OCI-LY3 (cell line): ENCODE measurements around the gene EPHB1.

Source experiments
- H2AFZ ChIP-seq: fragments of 200-600, 300-600 bp; shearing (Covaris generic); 2 replicates; pipeline ENCODE4 v1.6.0; 2014; ENCODE audit warnings: antibody characterized with exemption, low read depth, low read length
- H3K27ac ChIP-seq: fragments of 200-600, 300-600 bp; sonication (generic); 2 replicates; pipeline ENCODE4 v1.5.1; 2014; ENCODE audit warnings: mild to moderate bottlenecking, low read length, moderate library complexity, mixed read lengths
- H3K27me3 ChIP-seq: fragments of 200-600, 300-600 bp; sonication (generic); 2 replicates; pipeline ENCODE4 v1.6.1; 2014; ENCODE audit warnings: low read depth, low read length, mixed read lengths
- H3K36me3 ChIP-seq: fragments of 200-600, 300-600 bp; sonication (generic); replicated peaks from 2 replicates; pipeline ENCODE3; 2014; ENCODE audit warnings: low read depth, low read length, mixed read lengths
- H3K4me1 ChIP-seq: fragments of 300-600, 200-600 bp; sonication (generic); 2 replicates; pipeline ENCODE4 v1.6.1; 2014; ENCODE audit warnings: low read length, mixed read lengths
- H3K4me2 ChIP-seq: fragments of 200-600, 300-600 bp; sonication (generic); 2 replicates; pipeline ENCODE4 v1.6.1; 2014; ENCODE audit warnings: low read length, mixed read lengths
- H3K4me3 ChIP-seq: fragments of 300-600, 200-600 bp; sonication (generic); 2 replicates; pipeline ENCODE4 v1.5.1; 2014; ENCODE audit warnings: antibody characterized with exemption, mild to moderate bottlenecking, low read length, moderate library complexity
- H3K79me2 ChIP-seq: fragments of 300-600, 200-600 bp; shearing (Covaris generic); 2 replicates; pipeline ENCODE4 v1.6.1; 2014; ENCODE audit warnings: mild to moderate bottlenecking, low read length, mixed read lengths
- H3K9ac ChIP-seq: fragments of 300-600, 200-600 bp; shearing (Covaris generic); 2 replicates; pipeline ENCODE4 v1.6.0; 2014; ENCODE audit warnings: mild to moderate bottlenecking, low read length, moderate library complexity
- H3K9me3 ChIP-seq: fragments of 200-600, 300-600 bp; shearing (Covaris generic); 2 replicates; pipeline ENCODE4 v1.6.1; 2014; ENCODE audit warnings: low read length, mixed read lengths; ENCODE audit not compliant: insufficient read depth
- H4K20me1 ChIP-seq: fragments of 200-600, 300-600 bp; sonication (generic); 2 replicates; pipeline ENCODE4 v1.6.1; 2016; ENCODE audit warnings: low read length, mixed read lengths; ENCODE audit not compliant: insufficient read depth
- CTCF ChIP-seq: fragments of 200-600, 300-600 bp; sonication (generic); IDR thresholded peaks from 2 replicates; pipeline ENCODE4 v1.5.1; 2014; ENCODE audit warnings: antibody characterized with exemption, low read length, low read depth
- EZH2phosphoT487 ChIP-seq: fragments of 200-600 bp; shearing (Covaris generic); IDR thresholded peaks from 2 replicates; pipeline ENCODE4 v1.6.1; 2018; ENCODE audit warnings: antibody characterized with exemption, mixed run types, low read depth

Gene EPHB1

GRCh38 chr3:135213822-135214221 is 418.8 kb downstream of the EPHB1 start:
- TF ChIP-seq CTCF (no peak), EZH2phosphoT487 (no peak)
- H3K79me2 ChIP-seq, result no peaks in the 10 kb centered on the region
- H3K27me3 ChIP-seq, result no peaks in the 10 kb centered on the region
- H3K4me3 ChIP-seq, result no peak overlapping the region
- H3K4me1 ChIP-seq, result no peaks in the 10 kb centered on the region
- H3K9ac ChIP-seq, result no peak overlapping the region
- peaks cover 69% of the 10 kb centered on the region for H3K36me3 ChIP-seq
- H4K20me1 ChIP-seq, result peaks cover 46% of the 10 kb centered on the region
- no peak overlapping the region for H3K27ac ChIP-seq
- H3K9me3 ChIP-seq, result no peaks in the 10 kb centered on the region
- no peak overlapping the region for H2AFZ ChIP-seq
- H3K4me2 ChIP-seq, result no peak overlapping the region

GRCh38 chr3:135214400-135214799 is 419.3 kb downstream of the EPHB1 start:
- Histone ChIP-seq H3K4me1 (no peaks in the 10 kb centered on the region), H3K4me3 (no peak overlapping the region), H2AFZ (no peak overlapping the region), H3K79me2 (no peaks in the 10 kb centered on the region), H3K27ac (no peak overlapping the region), H3K9ac (no peak overlapping the region), H3K27me3 (no peaks in the 10 kb centered on the region), H3K9me3 (no peaks in the 10 kb centered on the region), H4K20me1 (peaks cover 50% of the 10 kb centered on the region), H3K4me2 (no peak overlapping the region), H3K36me3 (peaks cover 69% of the 10 kb centered on the region)
- TF ChIP-seq EZH2phosphoT487 (no peak), CTCF (no peak)

- no peak overlapping the region for H3K4me2 ChIP-seq
- H2AFZ ChIP-seq, result no peak overlapping the region
- H3K36me3 ChIP-seq, result peaks cover 70% of the 10 kb centered on the region
- no peaks in the 10 kb centered on the region for H3K4me1 ChIP-seq
- no peak overlapping the region for H3K27ac ChIP-seq
- H3K27me3 ChIP-seq, result no peaks in the 10 kb centered on the region
- peaks cover 43% of the 10 kb centered on the region for H4K20me1 ChIP-seq
- H3K4me3 ChIP-seq, result no peak overlapping the region
- TF ChIP-seq CTCF, result no peak
- no peak for TF ChIP-seq EZH2phosphoT487
- H3K9ac ChIP-seq, result no peak overlapping the region
- no peaks in the 10 kb centered on the region for H3K79me2 ChIP-seq
- no peaks in the 10 kb centered on the region for H3K9me3 ChIP-seq
Observed at GRCh38 chr3:135215516-135215915, 420.5 kb downstream of the EPHB1 start.

GRCh38 chr3:135216659-135217058 is 421.6 kb downstream of the EPHB1 start:
- H2AFZ ChIP-seq, result no peak overlapping the region
- H3K36me3 ChIP-seq, result peaks cover 76% of the 10 kb centered on the region
- H3K9me3 ChIP-seq, result no peaks in the 10 kb centered on the region
- peaks cover 40% of the 10 kb centered on the region for H4K20me1 ChIP-seq
- no peaks in the 10 kb centered on the region for H3K4me1 ChIP-seq
- no peak overlapping the region for H3K4me3 ChIP-seq
- H3K27ac ChIP-seq, result no peak overlapping the region
- no peaks in the 10 kb centered on the region for H3K27me3 ChIP-seq
- no peak overlapping the region for H3K4me2 ChIP-seq
- H3K79me2 ChIP-seq, result no peaks in the 10 kb centered on the region
- TF ChIP-seq CTCF (no peak), EZH2phosphoT487 (no peak)
- no peak overlapping the region for H3K9ac ChIP-seq
